Measurements from ENCODE around the gene ESRRG.
A peak's percentile ranks its signal among the peaks of the same experiment; 100 is the strongest.

ESRRG gene

DNA sequence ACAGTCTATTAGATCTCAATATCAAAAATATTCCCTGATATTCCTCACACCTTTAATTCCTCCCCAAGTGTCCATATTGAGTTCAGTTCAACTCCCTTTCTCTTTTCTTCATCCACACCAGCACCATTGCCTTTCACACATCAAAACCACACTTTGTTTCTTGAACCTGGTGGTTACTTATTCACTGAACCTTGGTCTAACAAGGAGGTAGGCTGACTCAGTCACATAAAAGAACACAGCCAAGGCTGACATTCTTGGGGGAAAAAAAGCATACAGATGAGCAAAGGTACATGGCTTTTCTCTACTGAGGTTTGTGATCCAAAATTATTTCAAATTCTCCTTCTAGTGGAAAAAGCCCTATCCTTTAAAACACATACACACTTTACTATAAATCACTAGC lies 168.3 kb downstream of the ESRRG start:
- Histone ChIP-seq H3K9me3 (ENCODE audit: control insufficient read depth in 5 of 5, low read length in 5 of 5) (no peaks in the 10 kb centered on the region), H3K9ac (ENCODE audit: low read length in 5 of 5) (no peak overlapping the region), H3K4me1 (ENCODE audit: control insufficient read depth in 5 of 5, insufficient read depth in 5 of 5, low read length in 5 of 5) (no peaks in the 10 kb centered on the region), H3K27me3 (ENCODE audit: control insufficient read depth in 5 of 5, insufficient read depth in 4 of 5, low read length in 5 of 5) (peaks cover 0 to 4% (median 0%) of the 10 kb centered on the region in 5 donors), H3K27ac (ENCODE audit: low read depth, low read length) (no peak overlapping the region), H3K36me3 (ENCODE audit: control insufficient read depth in 5 of 5, insufficient read depth in 5 of 5, low read length in 5 of 5) (no peaks in the 10 kb centered on the region), H3K4me3 (ENCODE audit: low read depth in 1 of 5, low read length in 5 of 5) (no peak overlapping the region)

DNA sequence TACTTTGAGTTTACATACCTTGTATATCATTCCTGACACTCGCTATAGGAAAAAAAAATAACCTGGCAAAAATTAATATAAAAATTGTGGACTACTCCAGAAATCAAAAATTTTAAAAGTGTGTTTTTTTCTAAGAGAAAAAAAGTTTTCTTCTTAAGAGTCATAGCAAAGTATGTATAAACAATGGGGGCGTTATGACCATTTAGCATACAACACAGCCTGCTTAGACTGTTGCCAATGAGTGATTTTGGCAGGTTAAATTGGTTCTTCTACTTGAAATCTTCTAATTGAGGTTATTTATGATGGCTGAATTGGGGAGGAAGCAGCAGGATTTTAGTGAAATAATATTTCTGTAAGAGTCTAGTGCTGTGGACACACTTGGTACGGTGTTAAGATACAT lies 169.5 kb downstream of the ESRRG start:
- Histone ChIP-seq H3K9me3 (ENCODE audit: control insufficient read depth in 5 of 5, low read length in 5 of 5) (no peaks in the 10 kb centered on the region), H3K4me1 (ENCODE audit: control insufficient read depth in 5 of 5, insufficient read depth in 5 of 5, low read length in 5 of 5) (no peaks in the 10 kb centered on the region), H3K27ac (ENCODE audit: low read depth, low read length) (no peak overlapping the region), H3K36me3 (ENCODE audit: control insufficient read depth in 5 of 5, insufficient read depth in 5 of 5, low read length in 5 of 5) (no peaks in the 10 kb centered on the region), H3K9ac (ENCODE audit: low read length in 5 of 5) (no peak overlapping the region), H3K27me3 (ENCODE audit: control insufficient read depth in 5 of 5, insufficient read depth in 4 of 5, low read length in 5 of 5) (peaks cover 0 to 4% (median 0%) of the 10 kb centered on the region in 5 donors), H3K4me3 (ENCODE audit: low read depth in 1 of 5, low read length in 5 of 5) (no peak overlapping the region)

DNA sequence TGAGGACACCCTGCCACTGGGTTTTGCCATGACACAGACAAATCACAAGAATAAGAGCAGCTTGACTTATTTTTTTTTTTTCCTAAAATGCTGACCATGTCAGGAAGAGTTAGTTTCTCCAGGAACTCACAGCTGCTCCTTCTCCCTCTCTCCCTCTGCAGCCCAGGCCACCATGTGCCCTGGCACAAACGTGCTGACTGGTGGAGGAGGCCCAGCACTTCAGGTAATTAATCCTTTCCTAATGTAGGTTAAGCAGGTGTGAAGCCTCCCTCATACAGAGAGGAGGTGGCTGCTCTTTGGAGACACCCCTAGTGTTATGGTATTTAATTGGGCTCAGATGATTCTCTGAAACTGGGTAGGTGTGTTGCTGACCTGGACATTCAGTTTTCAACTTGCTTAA lies 170.2 kb downstream of the ESRRG start:
- no peaks in the 10 kb centered on the region for H3K9me3 ChIP-seq (ENCODE audit: control insufficient read depth in 5 of 5, low read length in 5 of 5)
- no peak overlapping the region for H3K27ac ChIP-seq (ENCODE audit: low read depth, low read length)
- H3K9ac ChIP-seq (ENCODE audit: low read length in 5 of 5): no peak overlapping the region
- no peaks in the 10 kb centered on the region for H3K36me3 ChIP-seq (ENCODE audit: control insufficient read depth in 5 of 5, insufficient read depth in 5 of 5, low read length in 5 of 5)
- peaks cover 0 to 4% (median 0%) of the 10 kb centered on the region in 5 donors for H3K27me3 ChIP-seq (ENCODE audit: control insufficient read depth in 5 of 5, insufficient read depth in 4 of 5, low read length in 5 of 5)
- H3K4me1 ChIP-seq (ENCODE audit: control insufficient read depth in 5 of 5, insufficient read depth in 5 of 5, low read length in 5 of 5): no peaks in the 10 kb centered on the region
- H3K4me3 ChIP-seq (ENCODE audit: low read depth in 1 of 5, low read length in 5 of 5): no peak overlapping the region

DNA sequence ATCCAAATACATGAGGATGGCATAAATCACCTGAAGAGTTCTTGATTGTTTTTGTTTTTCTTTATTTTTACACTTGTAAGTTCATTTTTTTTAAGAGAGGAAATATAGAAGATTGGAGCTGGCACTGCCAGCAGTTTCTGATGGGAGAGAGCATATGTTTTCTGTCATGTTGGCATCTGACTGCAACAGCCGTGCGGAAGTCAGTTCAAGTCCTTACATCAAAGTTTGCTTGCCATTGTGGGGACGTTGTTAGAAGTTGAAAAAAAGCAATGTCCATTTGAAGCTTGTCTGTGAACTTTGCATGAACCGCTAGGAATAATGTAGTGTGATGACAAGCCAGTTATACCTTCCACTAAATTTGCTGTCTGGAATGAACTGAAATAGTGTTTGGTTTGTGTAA lies 173.4 kb downstream of the ESRRG start:
- Histone ChIP-seq H3K27me3 (ENCODE audit: control insufficient read depth in 5 of 5, insufficient read depth in 4 of 5, low read length in 5 of 5) (peaks cover 0 to 4% (median 0%) of the 10 kb centered on the region in 5 donors), H3K9ac (ENCODE audit: low read length in 5 of 5) (no peak overlapping the region), H3K27ac (ENCODE audit: low read depth, low read length) (no peak overlapping the region)

DNA sequence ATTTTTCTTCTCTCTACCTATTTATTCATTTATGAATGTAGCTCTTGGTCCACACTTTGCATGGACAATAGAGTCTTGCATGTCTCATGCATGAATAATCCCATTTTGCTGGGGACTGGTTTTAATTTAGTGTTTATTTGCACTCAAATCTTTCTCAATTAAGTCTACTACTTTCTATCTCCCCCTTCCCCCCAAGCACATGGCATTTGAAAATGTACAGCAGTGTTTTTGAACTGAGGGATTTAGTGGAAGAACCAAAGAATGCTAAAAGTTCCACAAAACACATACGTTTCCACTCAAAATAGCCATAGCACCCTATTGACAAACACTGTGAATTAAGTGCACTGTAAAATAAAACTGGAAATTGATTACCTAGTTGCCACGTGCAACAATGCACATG lies 180.5 kb downstream of the ESRRG start:
- no peaks in the 10 kb centered on the region for H3K36me3 ChIP-seq (ENCODE audit: control insufficient read depth in 5 of 5, insufficient read depth in 5 of 5, low read length in 5 of 5)
- no peaks in the 10 kb centered on the region for H3K27me3 ChIP-seq (ENCODE audit: control insufficient read depth in 5 of 5, insufficient read depth in 4 of 5, low read length in 5 of 5)
- no peak overlapping the region for H3K27ac ChIP-seq (ENCODE audit: low read depth, low read length)
- H3K4me1 ChIP-seq (ENCODE audit: control insufficient read depth in 5 of 5, insufficient read depth in 5 of 5, low read length in 5 of 5): no peaks in the 10 kb centered on the region
- H3K4me3 ChIP-seq (ENCODE audit: low read depth in 1 of 5, low read length in 5 of 5): no peak overlapping the region
- no peak overlapping the region for H3K9ac ChIP-seq (ENCODE audit: low read length in 5 of 5)
- peaks cover 0 to 3% (median 0%) of the 10 kb centered on the region in 5 donors for H3K9me3 ChIP-seq (ENCODE audit: control insufficient read depth in 5 of 5, low read length in 5 of 5)

More for the DNA sequence above, 173.4 kb downstream of the ESRRG start:
- Histone ChIP-seq H3K36me3 (ENCODE audit: control insufficient read depth in 5 of 5, insufficient read depth in 5 of 5, low read length in 5 of 5) (no peaks in the 10 kb centered on the region), H3K9me3 (ENCODE audit: control insufficient read depth in 5 of 5, low read length in 5 of 5) (no peaks in the 10 kb centered on the region), H3K4me1 (ENCODE audit: control insufficient read depth in 5 of 5, insufficient read depth in 5 of 5, low read length in 5 of 5) (no peaks in the 10 kb centered on the region), H3K4me3 (ENCODE audit: low read depth in 1 of 5, low read length in 5 of 5) (no peak overlapping the region)

DNA sequence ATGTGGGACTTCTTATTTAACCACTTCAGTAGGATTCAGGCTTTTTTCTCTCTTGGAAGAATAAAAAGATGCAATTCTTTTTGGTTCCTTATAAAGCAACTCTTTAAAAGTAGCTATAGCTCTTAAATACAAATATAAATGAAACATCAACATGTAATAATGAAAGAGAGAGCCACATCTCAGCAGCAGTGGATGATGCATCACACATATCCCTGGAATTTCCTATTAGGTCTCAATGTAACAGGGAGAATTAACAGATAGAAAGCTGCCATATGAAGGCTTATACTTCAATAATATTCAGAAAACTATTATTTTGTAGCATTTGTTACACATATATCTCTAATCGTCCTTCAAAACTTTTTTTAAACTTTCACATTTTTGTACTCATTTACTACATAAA lies 181.0 kb downstream of the ESRRG start:
- Histone ChIP-seq H3K27ac (ENCODE audit: low read depth, low read length) (no peak overlapping the region), H3K4me3 (ENCODE audit: low read depth in 1 of 5, low read length in 5 of 5) (no peak overlapping the region), H3K4me1 (ENCODE audit: control insufficient read depth in 5 of 5, insufficient read depth in 5 of 5, low read length in 5 of 5) (no peaks in the 10 kb centered on the region), H3K9ac (ENCODE audit: low read length in 5 of 5) (no peak overlapping the region), H3K27me3 (ENCODE audit: control insufficient read depth in 5 of 5, insufficient read depth in 4 of 5, low read length in 5 of 5) (no peaks in the 10 kb centered on the region), H3K9me3 (ENCODE audit: control insufficient read depth in 5 of 5, low read length in 5 of 5) (peaks cover 0 to 3% (median 0%) of the 10 kb centered on the region in 5 donors), H3K36me3 (ENCODE audit: control insufficient read depth in 5 of 5, insufficient read depth in 5 of 5, low read length in 5 of 5) (no peaks in the 10 kb centered on the region)

DNA sequence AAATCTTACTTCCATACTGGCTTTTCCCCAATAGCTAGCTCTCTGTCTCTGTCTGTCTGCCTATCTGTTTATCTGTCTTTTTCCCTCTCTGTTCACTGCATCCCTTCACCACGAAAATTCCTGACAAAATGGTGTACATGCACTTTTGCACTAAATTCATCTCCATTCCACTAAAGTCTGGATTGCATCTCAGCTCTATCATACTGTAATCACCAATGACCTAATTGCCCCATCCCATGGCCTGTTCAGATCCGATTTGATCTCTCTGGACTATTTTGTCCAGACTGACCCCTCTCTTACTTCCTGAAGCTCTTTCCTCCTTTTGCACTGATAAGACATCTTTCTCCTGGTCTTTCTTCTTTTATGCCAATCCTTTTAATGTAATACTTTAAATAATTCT lies 187.5 kb downstream of the ESRRG start:
- no peak overlapping the region for H3K4me3 ChIP-seq (ENCODE audit: low read depth in 1 of 5, low read length in 5 of 5)
- H3K4me1 ChIP-seq (ENCODE audit: control insufficient read depth in 5 of 5, insufficient read depth in 5 of 5, low read length in 5 of 5): peaks cover 2 to 11% (median 4%) of the 10 kb centered on the region in 5 donors
- H3K27ac ChIP-seq (ENCODE audit: low read depth, low read length): no peak overlapping the region
- no peaks in the 10 kb centered on the region for H3K36me3 ChIP-seq (ENCODE audit: control insufficient read depth in 5 of 5, insufficient read depth in 5 of 5, low read length in 5 of 5)
- H3K9me3 ChIP-seq (ENCODE audit: control insufficient read depth in 5 of 5, low read length in 5 of 5): peaks cover 0 to 3% (median 0%) of the 10 kb centered on the region in 5 donors
- no peak overlapping the region for H3K9ac ChIP-seq (ENCODE audit: low read length in 5 of 5)
- no peaks in the 10 kb centered on the region for H3K27me3 ChIP-seq (ENCODE audit: control insufficient read depth in 5 of 5, insufficient read depth in 4 of 5, low read length in 5 of 5)

DNA sequence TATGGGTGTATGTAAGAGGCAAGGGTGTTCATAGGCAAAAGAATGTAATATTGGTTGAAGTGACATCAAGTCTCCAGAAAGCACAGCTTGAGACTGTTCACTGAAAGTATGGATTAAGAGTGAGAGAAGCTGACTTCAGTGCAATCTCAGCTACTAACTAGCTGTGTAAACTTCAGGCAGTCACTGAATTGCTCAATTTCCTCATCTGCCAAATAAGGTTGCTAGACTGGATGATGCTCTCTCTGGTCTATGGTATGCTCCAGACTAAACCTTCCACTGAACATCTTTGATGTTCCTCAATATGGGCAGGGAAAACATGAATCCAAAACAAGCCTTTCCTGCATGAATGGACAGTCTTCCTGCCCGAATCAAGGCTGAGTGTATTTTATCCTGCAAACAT lies 188.2 kb downstream of the ESRRG start:
- no peak overlapping the region for H3K4me3 ChIP-seq (ENCODE audit: low read depth in 1 of 5, low read length in 5 of 5)
- H3K9ac ChIP-seq (ENCODE audit: low read length in 5 of 5): no peak overlapping the region
- H3K36me3 ChIP-seq (ENCODE audit: control insufficient read depth in 5 of 5, insufficient read depth in 5 of 5, low read length in 5 of 5): no peaks in the 10 kb centered on the region
- peaks cover 2 to 11% (median 4%) of the 10 kb centered on the region in 5 donors for H3K4me1 ChIP-seq (ENCODE audit: control insufficient read depth in 5 of 5, insufficient read depth in 5 of 5, low read length in 5 of 5)
- H3K27me3 ChIP-seq (ENCODE audit: control insufficient read depth in 5 of 5, insufficient read depth in 4 of 5, low read length in 5 of 5): no peaks in the 10 kb centered on the region
- H3K9me3 ChIP-seq (ENCODE audit: control insufficient read depth in 5 of 5, low read length in 5 of 5): peaks cover 0 to 3% (median 0%) of the 10 kb centered on the region in 5 donors
- H3K27ac ChIP-seq (ENCODE audit: low read depth, low read length): no peak overlapping the region

DNA sequence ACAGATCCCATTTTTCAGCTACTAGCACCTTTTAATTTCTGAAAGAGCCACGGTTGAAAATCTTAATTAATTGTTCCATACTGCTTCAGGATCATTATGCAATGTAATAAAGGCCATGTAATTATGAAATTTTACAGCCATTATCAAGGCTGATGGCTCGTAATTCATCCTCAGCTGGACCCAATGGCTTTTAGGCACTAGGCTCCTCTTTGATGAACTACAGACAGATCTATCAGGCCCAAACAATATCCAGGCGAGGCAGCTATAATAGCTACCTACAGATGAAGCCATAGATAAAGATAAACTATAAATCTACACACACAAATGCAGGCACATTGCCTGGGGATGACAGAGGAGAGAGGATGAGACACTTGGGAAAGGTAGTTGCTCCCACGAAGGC lies 189.5 kb downstream of the ESRRG start:
- no peaks in the 10 kb centered on the region for H3K36me3 ChIP-seq (ENCODE audit: control insufficient read depth in 5 of 5, insufficient read depth in 5 of 5, low read length in 5 of 5)
- no peak overlapping the region for H3K9ac ChIP-seq (ENCODE audit: low read length in 5 of 5)
- no peaks in the 10 kb centered on the region for H3K27me3 ChIP-seq (ENCODE audit: control insufficient read depth in 5 of 5, insufficient read depth in 4 of 5, low read length in 5 of 5)
- H3K4me3 ChIP-seq (ENCODE audit: low read depth in 1 of 5, low read length in 5 of 5): no peak overlapping the region
- peaks cover 2 to 11% (median 4%) of the 10 kb centered on the region in 5 donors for H3K4me1 ChIP-seq (ENCODE audit: control insufficient read depth in 5 of 5, insufficient read depth in 5 of 5, low read length in 5 of 5)
- H3K9me3 ChIP-seq (ENCODE audit: control insufficient read depth in 5 of 5, low read length in 5 of 5): no peaks in the 10 kb centered on the region
- no peak overlapping the region for H3K27ac ChIP-seq (ENCODE audit: low read depth, low read length)

DNA sequence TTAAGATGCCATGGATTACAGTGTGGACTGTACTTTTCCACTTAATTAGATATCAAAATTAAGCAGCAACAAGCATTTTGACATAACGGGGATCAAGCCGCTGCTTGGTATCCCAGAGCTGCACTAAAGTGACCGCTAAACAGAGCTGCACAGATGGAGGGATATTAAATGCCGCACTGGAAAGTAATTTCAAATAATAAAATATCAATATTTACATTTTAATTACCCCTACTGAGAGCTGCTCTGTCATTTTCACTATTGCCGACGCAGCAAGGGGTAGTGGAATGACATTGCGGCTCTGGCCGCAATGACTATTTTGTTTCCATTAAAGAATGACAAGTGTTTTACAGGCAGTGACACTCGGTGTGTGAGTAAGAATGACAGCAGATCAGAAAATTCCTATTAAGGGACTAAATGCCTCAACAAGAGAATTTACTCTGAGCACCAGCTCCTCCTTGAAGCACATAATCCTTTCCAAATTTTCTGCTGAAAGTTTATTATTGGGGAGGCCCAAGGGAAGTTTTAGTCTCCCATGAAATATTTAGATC lies 190.9 kb downstream of the ESRRG start:
- Histone ChIP-seq H3K4me3 (ENCODE audit: low read depth in 1 of 5, low read length in 5 of 5) (peak overlapping the region in 3 of 5 donors; percentile 59 to 75 (median 69)), H3K36me3 (ENCODE audit: control insufficient read depth in 5 of 5, insufficient read depth in 5 of 5, low read length in 5 of 5) (no peaks in the 10 kb centered on the region), H3K4me1 (ENCODE audit: control insufficient read depth in 5 of 5, insufficient read depth in 5 of 5, low read length in 5 of 5) (peaks cover 2 to 11% (median 4%) of the 10 kb centered on the region in 5 donors), H3K9me3 (ENCODE audit: control insufficient read depth in 5 of 5, low read length in 5 of 5) (no peaks in the 10 kb centered on the region), H3K9ac (ENCODE audit: low read length in 5 of 5) (no peak overlapping the region), H3K27me3 (ENCODE audit: control insufficient read depth in 5 of 5, insufficient read depth in 4 of 5, low read length in 5 of 5) (no peaks in the 10 kb centered on the region), H3K27ac (ENCODE audit: low read depth, low read length) (no peak overlapping the region)
